HG02642 (cell line): ENCODE results near the gene TNFSF13B.
"Not testable (repeated sequence)": the region's sequence is repeated elsewhere in the genome, so short reads cannot be mapped to it uniquely, and the experiment has no call there.

Source experiments
- ATAC-seq: cut with Tn5 transposase; IDR thresholded peaks from one replicate; pipeline ENCODE4 v1.9.1; 2021; ENCODE audit warnings: mild to moderate bottlenecking; ENCODE audit not compliant: unreplicated experiment, poor library complexity

Gene TNFSF13B, protein sequence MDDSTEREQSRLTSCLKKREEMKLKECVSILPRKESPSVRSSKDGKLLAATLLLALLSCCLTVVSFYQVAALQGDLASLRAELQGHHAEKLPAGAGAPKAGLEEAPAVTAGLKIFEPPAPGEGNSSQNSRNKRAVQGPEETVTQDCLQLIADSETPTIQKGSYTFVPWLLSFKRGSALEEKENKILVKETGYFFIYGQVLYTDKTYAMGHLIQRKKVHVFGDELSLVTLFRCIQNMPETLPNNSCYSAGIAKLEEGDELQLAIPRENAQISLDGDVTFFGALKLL

GRCh38 chr13:108269601-108270328, at the start of gene TNFSF13B:
TNFSF13B (plus strand) TSS chr13:108269718; CDS start chr13:108269896, 178 bp downstream.
- ATAC-seq = peak; percentile 78

DNA sequence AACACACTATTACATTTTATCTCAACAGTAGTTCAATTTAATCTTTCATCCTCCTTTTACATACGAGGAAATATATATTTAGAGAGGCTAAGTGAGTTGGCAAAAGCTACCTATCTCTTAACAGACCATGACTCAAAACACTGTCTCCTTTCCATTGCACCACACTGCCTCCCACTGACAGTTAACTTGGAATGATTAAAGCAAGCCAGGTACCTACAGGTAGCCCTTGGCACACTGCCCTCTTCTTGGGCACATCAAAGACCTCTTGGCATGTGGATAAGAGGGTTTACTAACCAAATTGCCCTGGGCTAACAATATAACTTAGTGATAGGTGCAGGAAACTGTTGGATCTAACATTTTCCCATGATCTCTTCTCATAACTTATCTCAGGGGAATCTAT, 49.5 kb upstream of the TNFSF13B start:
- no peak for ATAC-seq

DNA sequence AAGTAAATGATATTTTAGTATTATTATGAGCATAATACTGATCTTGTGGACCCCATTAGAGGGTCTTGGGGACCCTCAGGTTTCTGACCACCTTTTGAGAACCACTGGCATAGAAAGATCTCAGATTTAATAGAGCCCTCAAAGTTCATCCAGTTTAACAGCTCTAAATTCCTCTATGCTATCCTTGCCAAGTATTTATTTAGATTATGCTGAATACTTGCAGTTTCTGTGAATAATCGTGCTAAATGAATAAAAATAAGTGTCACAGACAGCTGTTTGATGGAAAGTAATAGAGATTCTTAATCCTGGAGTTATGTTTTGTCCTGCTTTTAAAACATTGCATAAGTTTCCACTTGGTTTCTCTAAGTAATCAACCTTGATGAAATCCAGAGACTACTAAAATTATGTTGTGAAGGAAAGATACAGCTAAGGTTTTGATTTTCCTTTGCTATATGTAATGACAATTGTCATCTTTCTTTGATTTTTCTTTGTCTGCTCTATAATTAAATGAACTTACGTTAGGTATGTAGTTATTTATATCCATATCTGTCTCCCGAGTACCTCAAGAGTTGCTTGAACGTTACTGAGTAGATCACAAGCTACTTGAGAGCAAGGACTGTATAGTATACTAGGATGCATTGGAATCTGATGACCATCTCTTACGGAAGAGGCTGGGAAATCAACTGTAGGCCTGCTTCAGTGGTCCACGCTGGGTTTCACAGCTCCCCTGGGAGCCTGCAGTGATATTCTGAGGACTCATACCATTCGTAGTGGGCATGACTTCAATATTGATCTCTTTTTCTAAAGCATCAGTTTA, 45.6 kb upstream of the TNFSF13B start:
- no peak for ATAC-seq

DNA sequence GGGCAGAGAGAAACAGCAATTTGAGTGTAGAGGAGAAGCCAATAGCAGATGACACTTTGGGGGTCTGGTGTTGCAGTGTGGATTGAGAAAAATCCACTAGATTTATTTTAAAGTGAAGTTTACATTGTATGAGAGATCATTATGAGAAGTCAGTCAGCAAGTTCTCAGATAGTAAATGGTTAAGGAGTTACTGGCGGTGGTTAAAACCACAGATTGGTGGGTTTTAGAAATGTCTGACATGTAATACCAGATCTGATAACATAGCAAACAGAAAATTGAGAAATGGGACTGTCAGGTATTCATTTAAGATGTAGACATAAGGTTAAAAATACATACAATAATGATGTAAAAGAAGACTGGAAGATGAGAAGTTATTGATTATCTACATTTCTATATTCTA, 44.1 kb upstream of the TNFSF13B start:
- peak; percentile 40 for ATAC-seq

GRCh38 chr13:108226184-108226583, 43.3 kb upstream of the TNFSF13B start:
- peak; percentile 41 for ATAC-seq

DNA sequence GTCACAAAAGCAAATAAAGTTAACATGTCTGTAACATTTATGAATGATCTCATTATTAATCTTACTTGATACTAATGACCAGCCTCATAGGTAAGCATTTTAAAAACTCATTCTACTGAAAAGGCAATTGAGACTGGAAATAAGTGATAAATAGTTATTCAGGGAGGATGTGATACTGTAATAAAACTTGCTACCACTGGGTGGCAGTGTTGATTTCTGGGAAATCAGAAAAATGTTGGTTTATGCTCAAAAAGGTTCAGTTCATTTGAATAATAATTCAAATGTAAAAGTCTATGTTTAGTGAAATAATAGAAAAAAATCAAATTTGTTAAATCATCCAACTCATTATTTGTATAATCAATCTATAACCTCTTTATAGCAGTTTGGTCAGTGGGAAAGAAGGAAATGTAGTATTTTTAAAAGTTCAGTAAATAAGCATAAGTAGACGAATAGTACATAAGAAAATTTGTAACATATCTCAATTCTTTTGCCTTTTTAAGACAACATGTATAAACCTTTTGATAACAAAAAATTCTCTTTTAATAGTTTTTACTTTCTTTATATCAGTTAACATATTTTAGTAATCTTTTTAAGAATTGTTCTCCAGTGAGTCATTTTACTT, 41.8 kb upstream of the TNFSF13B start:
- ATAC-seq = no peak

- no peak for ATAC-seq
Measured at GRCh38 chr13:108230377-108230776, 39.1 kb upstream of the TNFSF13B start.

DNA sequence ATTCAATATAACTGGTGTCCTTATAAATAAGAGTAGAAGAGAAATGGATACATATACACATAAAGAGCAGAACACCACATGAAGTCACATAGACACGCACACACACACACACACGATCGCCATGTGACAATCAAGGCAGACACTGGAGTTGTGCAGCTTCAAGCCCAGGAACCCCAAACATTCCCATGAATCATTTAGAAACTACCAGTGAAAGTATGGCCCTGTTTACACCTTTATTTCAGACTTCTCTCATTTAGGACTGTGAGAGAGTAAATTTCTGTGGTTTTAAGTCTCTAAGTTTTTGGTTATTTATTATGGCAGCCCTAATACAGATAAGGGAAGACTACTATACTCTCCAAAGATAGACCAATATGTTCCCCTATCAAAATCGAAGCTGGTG, 20.4 kb upstream of the TNFSF13B start:
- peak; percentile 73 for ATAC-seq

DNA sequence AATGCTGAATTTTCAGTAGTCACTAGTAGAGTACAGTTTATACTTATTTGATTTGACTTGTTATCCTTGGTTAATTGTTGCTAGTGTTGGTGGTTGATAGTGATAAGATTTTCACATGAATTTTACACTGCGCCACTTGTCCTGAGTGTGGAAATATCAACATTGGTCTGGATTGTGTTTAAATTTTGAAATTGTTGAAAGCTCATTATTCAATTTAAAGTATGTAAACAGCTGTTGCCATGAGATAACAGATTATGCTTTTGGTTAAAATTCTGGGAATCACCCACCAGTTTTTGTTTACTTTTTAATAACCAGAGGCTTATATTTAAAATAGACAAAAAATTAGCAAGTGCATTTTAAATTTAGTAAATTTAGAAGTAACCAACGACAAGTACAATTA, 12.3 kb upstream of the TNFSF13B start:
- ATAC-seq = no peak

- ATAC-seq = no peak
Measured at GRCh38 chr13:108263621-108264355, 5.7 kb upstream of the TNFSF13B start.

DNA sequence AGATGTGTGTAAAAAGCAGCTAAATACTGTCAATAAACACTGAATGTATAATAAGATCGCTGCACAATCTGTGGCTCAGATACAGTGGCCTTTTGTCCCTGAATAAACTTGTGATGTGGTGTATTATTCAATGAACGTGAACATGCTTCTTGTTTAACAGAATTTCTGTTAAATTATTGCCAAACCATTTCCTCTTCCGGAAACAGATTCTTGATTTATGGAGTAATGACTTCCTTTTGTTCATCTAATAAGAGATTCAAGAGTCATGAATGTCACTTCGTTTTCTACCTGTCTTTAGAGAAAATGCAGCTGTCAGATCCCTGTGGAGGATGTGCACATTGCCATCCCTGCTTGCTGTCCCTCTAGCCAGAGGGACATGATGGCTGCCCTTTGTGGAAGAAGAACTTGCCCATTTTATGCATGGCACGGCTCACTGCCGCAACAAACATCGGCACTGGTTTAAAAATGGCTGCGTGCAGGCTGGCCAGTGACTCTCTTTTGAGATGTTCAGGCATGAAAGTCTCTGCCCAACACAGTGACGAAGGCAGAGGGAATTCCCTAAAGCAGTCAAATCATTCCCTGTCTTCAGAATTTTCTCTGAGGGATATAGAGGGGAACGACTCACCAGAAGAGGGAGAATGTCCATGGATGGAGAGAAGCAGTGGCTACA, 3.1 kb upstream of the TNFSF13B start:
- ATAC-seq = no peak

GRCh38 chr13:108267347-108267746, 2.2 kb upstream of the TNFSF13B start:
- ATAC-seq = no peak

DNA sequence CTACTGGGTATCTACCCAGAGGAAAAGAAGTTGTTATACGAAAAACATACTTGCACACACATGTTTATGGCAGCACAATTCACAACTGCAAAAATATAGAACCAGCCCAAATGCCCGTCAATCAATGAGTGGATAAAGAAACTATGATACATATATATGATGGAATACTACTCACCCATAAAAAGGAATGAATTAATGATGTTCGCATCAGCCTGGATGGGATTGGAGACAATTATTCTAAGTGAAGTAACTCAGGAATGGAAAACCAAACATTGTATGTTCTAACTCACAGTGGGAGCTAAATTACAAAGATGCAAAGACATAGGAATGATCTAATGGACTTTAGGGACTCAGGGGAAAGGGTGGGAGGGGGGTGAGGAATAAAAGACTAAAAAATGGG, 1.7 kb upstream of the TNFSF13B start:
- not testable (repeated sequence) for ATAC-seq

DNA sequence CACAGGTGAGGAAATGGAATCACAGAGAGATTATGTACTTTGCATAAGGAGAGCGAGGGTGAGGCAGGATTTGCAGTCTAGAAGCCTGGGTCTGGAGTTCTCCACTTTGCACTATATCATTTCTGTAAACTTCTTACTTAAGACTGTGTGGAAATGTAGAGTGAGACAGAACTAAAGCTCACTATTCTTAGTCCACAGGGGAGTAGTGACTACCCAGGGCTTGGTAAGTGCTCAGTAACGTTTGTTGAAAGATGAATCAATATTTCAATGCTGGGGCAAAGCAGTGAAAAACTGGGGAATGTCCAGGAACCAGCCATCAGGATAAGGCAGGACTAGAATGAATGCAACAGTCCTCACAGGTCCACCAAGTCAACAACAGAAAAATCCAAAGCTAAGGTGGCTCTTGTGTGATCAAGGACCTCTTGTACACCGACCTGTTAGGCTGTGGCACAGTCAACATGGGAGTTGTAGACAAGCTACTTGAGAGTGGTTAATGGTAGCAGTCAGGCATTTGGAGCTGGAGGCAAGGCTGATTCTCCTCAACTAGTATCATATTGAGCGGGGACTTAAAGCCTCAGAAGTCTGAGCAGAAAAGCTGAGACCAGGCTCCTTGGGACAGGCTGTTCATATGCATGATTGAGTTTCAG, 929 bp upstream of the TNFSF13B start:
- ATAC-seq = no peak

DNA sequence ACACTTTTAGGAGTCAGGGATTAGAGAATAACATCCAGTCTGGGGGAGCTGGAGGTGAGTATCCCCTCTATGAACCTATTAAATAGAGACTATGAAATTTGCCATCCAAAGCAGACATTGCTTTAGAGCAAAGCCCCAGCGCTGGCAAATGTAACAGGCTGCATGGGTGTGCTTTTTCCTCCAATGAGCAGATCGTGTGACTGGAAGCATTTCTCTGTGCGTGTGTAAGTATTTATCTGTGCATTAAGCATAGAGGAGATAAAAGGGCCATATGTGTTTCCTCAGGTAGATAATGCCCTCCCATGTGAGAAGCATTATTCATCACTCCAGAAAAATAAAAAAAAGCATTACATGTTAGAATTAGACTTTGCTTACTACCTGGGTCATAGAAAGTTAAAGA, 924 bp downstream of the TNFSF13B start:
- ATAC-seq = peak; percentile 15

GRCh38 chr13:108272333-108272732, 2.8 kb downstream of the TNFSF13B start:
- ATAC-seq = no peak

- no peak for ATAC-seq
Measured at GRCh38 chr13:108273429-108274118, 4.1 kb downstream of the TNFSF13B start.

GRCh38 chr13:108274718-108275117, 5.2 kb downstream of the TNFSF13B start:
- ATAC-seq = no peak
